VCaP (cell line): ENCODE data around the gene CLEC10A.

Experiments used
- H3K27ac ChIP-seq: fragments of 450-650 bp; 2 replicates; pipeline ENCODE4 v1.5.1; 2017
- CTCF ChIP-seq: fragments of 450-650 bp; conservative IDR thresholded peaks from 2 replicates; pipeline ENCODE4 v1.5.1; 2017; ENCODE audit warnings: mild to moderate bottlenecking, moderate library complexity

CLEC10A gene

GRCh38 chr17:7035591-7036368 lies 44.3 kb downstream of the CLEC10A start, which contains the start of gene SLC16A13:
Gene SLC16A13 (plus strand): TSS chr17:7036015. CDS start chr17:7036383, 368 bp downstream.
- no peak for TF ChIP-seq CTCF
- peak within 1 kb of the TSS; percentile 71 for H3K27ac ChIP-seq

GRCh38 chr17:7034955-7035590 lies 45.0 kb downstream of the CLEC10A start:
- peak overlapping the region; percentile 71 for H3K27ac ChIP-seq
- TF ChIP-seq CTCF: no peak

- no peak overlapping the region for H3K27ac ChIP-seq
- TF ChIP-seq CTCF: no peak
Observed at GRCh38 chr17:7029659-7030058, 50.4 kb downstream of the CLEC10A start.

- no peak for TF ChIP-seq CTCF
- H3K27ac ChIP-seq: no peak overlapping the region
Observed at GRCh38 chr17:7029096-7029495, 51.0 kb downstream of the CLEC10A start.

- H3K27ac ChIP-seq: no peak overlapping the region
- TF ChIP-seq CTCF: no peak
Observed at GRCh38 chr17:7027335-7027734, 52.7 kb downstream of the CLEC10A start.

- no peak overlapping the region for H3K27ac ChIP-seq
Observed at GRCh38 chr17:7026471-7027115, 53.5 kb downstream of the CLEC10A start.

More at GRCh38 chr17:7026471-7027115, 53.5 kb downstream of the CLEC10A start:
- TF ChIP-seq CTCF: no peak
